ENCODE data around the gene B4GALNT4.
"Not testable (repeated sequence)": the region's sequence is repeated elsewhere in the genome, so short reads cannot be mapped to it uniquely, and the experiment has no call there.

The B4GALNT4 gene

GRCh38 chr11:377174-377865, 8.0 kb downstream of the B4GALNT4 start:
- no peak for DNase-seq

GRCh38 chr11:377883-378500, 8.7 kb downstream of the B4GALNT4 start:
- no peak for DNase-seq

GRCh38 chr11:379205-380094, 10.2 kb downstream of the B4GALNT4 start:
- no peak for DNase-seq

- DNase-seq = no peak
Measured at GRCh38 chr11:380095-380480, 10.8 kb downstream of the B4GALNT4 start.

GRCh38 chr11:380491-380890, 11.2 kb downstream of the B4GALNT4 start:
- DNase-seq = no peak

- no peak for DNase-seq
Measured at GRCh38 chr11:380996-381395, 11.7 kb downstream of the B4GALNT4 start.

GRCh38 chr11:381501-382072, 12.3 kb downstream of the B4GALNT4 start:
- no peak for DNase-seq

GRCh38 chr11:382081-382629, 12.9 kb downstream of the B4GALNT4 start:
- DNase-seq = no peak

GRCh38 chr11:383431-383830, 14.1 kb downstream of the B4GALNT4 start:
- DNase-seq = no peak

GRCh38 chr11:384511-384910, 15.2 kb downstream of the B4GALNT4 start:
- no peak for DNase-seq

- no peak for DNase-seq
Measured at GRCh38 chr11:385594-386351, 16.5 kb downstream of the B4GALNT4 start.

GRCh38 chr11:386483-386882, 17.2 kb downstream of the B4GALNT4 start:
- no peak for DNase-seq

GRCh38 chr11:387193-387793, 18.0 kb downstream of the B4GALNT4 start:
- no peak for DNase-seq

GRCh38 chr11:389369-389768, 20.1 kb downstream of the B4GALNT4 start:
- DNase-seq = not testable (repeated sequence)

- no peak for DNase-seq
Measured at GRCh38 chr11:390175-390574, 20.9 kb downstream of the B4GALNT4 start.

- DNase-seq = no peak
Measured at GRCh38 chr11:391117-392017, 22.1 kb downstream of the B4GALNT4 start.

- no peak for DNase-seq
Measured at GRCh38 chr11:392102-392777, 22.9 kb downstream of the B4GALNT4 start.

- DNase-seq = no peak
Measured at GRCh38 chr11:393219-394033, 24.1 kb downstream of the B4GALNT4 start.
